WI38 (cell line): ENCODE data around the gene OBSCN.

Experiments
- H3K4me3 ChIP-seq: 2 replicates; pipeline ENCODE4 v1.5.1; 2011; ENCODE audit warnings: low read depth, mild to moderate bottlenecking, control low read depth, low read length
- CTCF ChIP-seq: IDR thresholded peaks from 2 replicates; pipeline ENCODE4 v1.5.1; 2012; ENCODE audit warnings: low read depth, mild to moderate bottlenecking, control low read depth, low read length

Gene OBSCN

DNA sequence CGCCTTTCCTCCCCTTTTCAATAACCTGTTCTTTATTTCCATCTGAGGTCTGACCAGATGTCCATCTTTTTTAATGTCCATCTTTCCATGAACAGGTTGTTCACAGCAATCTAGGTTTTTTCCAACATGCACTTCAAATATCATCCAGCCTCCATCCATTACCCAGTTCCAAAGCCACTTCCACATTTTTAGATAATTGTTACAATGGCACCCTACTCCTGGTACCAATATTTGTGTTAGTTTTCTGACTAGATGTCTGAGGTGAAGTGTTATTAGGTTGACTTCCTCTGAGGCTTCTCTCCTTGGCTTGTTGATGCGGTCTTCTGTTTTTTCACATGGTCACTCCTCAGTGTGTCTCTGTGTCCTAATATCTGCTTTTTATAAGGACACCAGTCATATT, 89.4 kb downstream of the OBSCN start:
- H3K4me3 ChIP-seq, result no peak overlapping the region
- no peak for TF ChIP-seq CTCF

- H3K4me3 ChIP-seq, result no peak overlapping the region
These were observed 90.0 kb downstream of the OBSCN start for GRCh38 chr1:228297822-228298221.

GRCh38 chr1:228298471-228298870, 90.6 kb downstream of the OBSCN start:
- no peak for TF ChIP-seq CTCF
- H3K4me3 ChIP-seq, result no peak overlapping the region

More at GRCh38 chr1:228297822-228298221, 90.0 kb downstream of the OBSCN start:
- TF ChIP-seq CTCF, result no peak

DNA sequence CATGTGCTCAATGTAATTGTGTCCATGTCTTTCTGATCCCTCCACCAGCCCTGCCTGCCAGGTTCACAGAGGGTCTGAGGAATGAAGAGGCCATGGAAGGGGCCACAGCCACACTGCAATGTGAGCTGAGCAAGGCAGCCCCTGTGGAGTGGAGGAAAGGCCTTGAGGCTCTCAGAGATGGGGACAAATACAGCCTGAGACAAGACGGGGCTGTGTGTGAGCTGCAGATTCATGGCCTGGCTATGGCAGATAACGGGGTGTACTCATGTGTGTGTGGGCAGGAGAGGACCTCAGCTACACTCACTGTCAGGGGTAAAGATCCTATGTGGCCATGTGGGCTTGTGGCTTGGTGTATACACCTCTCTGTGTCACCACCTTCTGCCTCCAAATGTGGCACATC, 91.4 kb downstream of the OBSCN start:
- TF ChIP-seq CTCF, result no peak
- no peak overlapping the region for H3K4me3 ChIP-seq

DNA sequence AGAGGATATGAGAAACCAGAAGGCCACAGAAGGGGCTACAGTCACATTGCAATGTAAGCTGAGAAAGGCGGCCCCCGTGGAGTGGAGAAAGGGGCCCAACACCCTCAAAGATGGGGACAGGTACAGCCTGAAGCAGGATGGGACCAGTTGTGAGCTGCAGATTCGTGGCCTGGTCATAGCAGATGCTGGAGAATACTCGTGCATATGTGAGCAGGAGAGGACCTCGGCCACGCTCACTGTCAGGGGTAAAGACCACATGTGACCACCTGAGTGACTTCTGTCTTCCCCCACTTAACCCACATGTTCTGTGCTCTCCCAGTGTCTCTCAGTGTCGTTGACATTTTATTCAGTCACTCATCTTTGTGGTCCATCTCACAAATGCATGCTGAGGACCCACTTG, 92.1 kb downstream of the OBSCN start:
- TF ChIP-seq CTCF, result no peak
- no peak overlapping the region for H3K4me3 ChIP-seq

GRCh38 chr1:228302086-228302485, 94.2 kb downstream of the OBSCN start:
- no peak overlapping the region for H3K4me3 ChIP-seq
- TF ChIP-seq CTCF, result no peak

DNA sequence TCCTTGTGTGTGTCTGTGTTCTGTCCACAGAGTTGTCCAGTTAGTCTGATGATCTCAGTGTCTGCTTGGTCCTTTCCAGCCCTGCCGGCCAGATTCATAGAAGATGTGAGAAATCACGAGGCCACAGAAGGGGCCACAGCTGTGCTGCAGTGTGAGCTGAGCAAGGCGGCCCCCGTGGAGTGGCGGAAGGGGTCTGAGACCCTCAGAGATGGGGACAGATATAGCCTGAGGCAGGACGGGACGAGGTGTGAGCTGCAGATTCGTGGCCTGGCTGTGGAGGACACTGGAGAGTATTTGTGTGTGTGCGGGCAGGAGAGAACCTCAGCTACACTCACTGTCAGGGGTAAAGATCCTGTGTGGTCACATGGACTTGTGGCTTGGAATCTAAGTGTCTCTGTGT, 95.8 kb downstream of the OBSCN start:
- no peak overlapping the region for H3K4me3 ChIP-seq
- TF ChIP-seq CTCF, result no peak
